HG03378 (cell line): ENCODE measurements around the gene SIDT2.

Experiments used
- ATAC-seq: cut with Tn5 transposase; IDR thresholded peaks from one replicate; pipeline ENCODE4 v1.9.1; 2021; ENCODE audit warnings: mild to moderate bottlenecking, moderate library complexity; ENCODE audit not compliant: unreplicated experiment

Gene SIDT2

GRCh38 chr11:117220568-117220967 is 42.0 kb downstream of the SIDT2 start:
- ATAC-seq = no peak

- no peak for ATAC-seq
These were observed 42.6 kb downstream of the SIDT2 start for GRCh38 chr11:117220999-117221774.

- ATAC-seq = no peak
These were observed 43.4 kb downstream of the SIDT2 start for GRCh38 chr11:117221775-117222517.

GRCh38 chr11:117222991-117223740 is 44.6 kb downstream of the SIDT2 start:
- no peak for ATAC-seq

GRCh38 chr11:117223741-117224689 is 45.5 kb downstream of the SIDT2 start:
- ATAC-seq = no peak

GRCh38 chr11:117225553-117226170 is 47.1 kb downstream of the SIDT2 start:
- no peak for ATAC-seq

GRCh38 chr11:117226388-117227385 is 48.1 kb downstream of the SIDT2 start:
- ATAC-seq = peak; percentile 60

GRCh38 chr11:117228091-117228490 is 49.5 kb downstream of the SIDT2 start:
- no peak for ATAC-seq

- no peak for ATAC-seq
These were observed 50.9 kb downstream of the SIDT2 start for GRCh38 chr11:117229411-117229810.

- ATAC-seq = no peak
These were observed 51.4 kb downstream of the SIDT2 start for GRCh38 chr11:117229931-117230285.

- ATAC-seq = no peak
These were observed 51.9 kb downstream of the SIDT2 start for GRCh38 chr11:117230286-117230961.

GRCh38 chr11:117230999-117231841 is 52.7 kb downstream of the SIDT2 start:
- no peak for ATAC-seq

- no peak for ATAC-seq
These were observed 53.2 kb downstream of the SIDT2 start, which contains the start of gene PCSK7 for GRCh38 chr11:117231842-117232091. TSS of gene PCSK7 (minus strand) at chr11:117232073. CDS start at chr11:117229844, 2,229 bp downstream.

GRCh38 chr11:117232092-117232878 is 53.7 kb downstream of the SIDT2 start, which contains the start of gene RNF214:
TSS of gene RNF214 (plus strand) at chr11:117232671. CDS start at chr11:117234273, 1,602 bp downstream.
- peak; percentile 36 for ATAC-seq

GRCh38 chr11:117232911-117233409 is 54.4 kb downstream of the SIDT2 start:
- no peak for ATAC-seq

GRCh38 chr11:117238221-117238620 is 59.7 kb downstream of the SIDT2 start:
- no peak for ATAC-seq
